Stimulated activated effector memory CD8-positive, alpha-beta T cell treated with anti-CD3 and anti-CD28 coated beads, Interleukin-12 subunit alpha, Interleukin-12 subunit beta, amount 100 ng/mL, for 72 hours (primary cell): ENCODE results near the gene OSGIN1.

Source experiments
- ATAC-seq: fragments of 150-1000 bp; cut with Tn5 transposase; 2 replicates; pipeline ENCODE4 v1.10.0; 2021
- DNase-seq, 2 donors: peaks; one replicate each; pipeline ENCODE4 v3.0.0; 2021 to 2022; ENCODE audit warnings: low spot score in 2 of 2
- H3K27ac Mint-ChIP-seq: one replicate; pipeline ENCODE4 v1.8.0; 2022; ENCODE audit warnings: mild to moderate bottlenecking, mixed read lengths
- H3K36me3 Mint-ChIP-seq: one replicate; pipeline ENCODE4 v1.8.0; 2022; ENCODE audit warnings: mild to moderate bottlenecking, mixed read lengths
- H3K4me1 Mint-ChIP-seq: one replicate; pipeline ENCODE4 v1.8.0; 2022; ENCODE audit warnings: mixed read lengths
- H3K4me3 Mint-ChIP-seq: one replicate; pipeline ENCODE4 v1.8.0; 2022; ENCODE audit warnings: mild to moderate bottlenecking, mixed read lengths
- H3K9me3 Mint-ChIP-seq: one replicate; pipeline ENCODE4 v1.8.0; 2022; ENCODE audit warnings: mixed read lengths

Gene OSGIN1

DNA sequence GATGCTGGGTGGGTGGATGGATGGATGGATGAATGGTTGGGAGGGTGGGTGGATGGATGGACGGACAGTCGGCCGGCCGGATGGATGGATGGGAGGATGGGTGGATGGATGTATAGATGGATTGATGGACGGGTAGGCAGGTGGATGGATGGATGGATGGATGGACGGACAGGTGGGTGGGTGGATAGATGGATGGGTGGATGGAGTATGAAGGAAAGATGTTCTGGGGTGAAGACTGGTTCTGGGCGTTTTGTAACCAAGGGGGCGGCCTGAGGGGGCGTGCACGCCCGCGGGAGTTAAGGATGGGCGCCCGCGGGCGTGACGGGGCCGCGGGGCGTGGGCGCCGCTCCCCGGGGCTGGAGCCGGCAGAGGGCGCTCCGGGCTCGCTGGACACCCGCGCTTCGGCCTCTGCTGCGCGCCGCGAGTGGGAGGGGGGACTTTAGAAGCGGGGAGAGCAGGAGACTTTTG, 14.8 kb downstream of the OSGIN1 start, which contains the start of gene NECAB2:
NECAB2 (plus strand) TSS at position 407 of the 468 bp plus-strand sequence. CDS start 405 bp downstream, outside the sequence.
- H3K4me3 Mint-ChIP-seq, result peak within 1 kb of the TSS; percentile 39
- H3K36me3 Mint-ChIP-seq, result no peaks in the 10 kb centered on the region
- peak; percentile 14 for ATAC-seq
- H3K4me1 Mint-ChIP-seq, result peaks cover 6% of the 10 kb centered on the region
- H3K9me3 Mint-ChIP-seq, result no peaks in the 10 kb centered on the region
- H3K27ac Mint-ChIP-seq, result no peak within 1 kb of the TSS
- DNase-seq, result peak in 1 of 2 donors; percentile 29

DNA sequence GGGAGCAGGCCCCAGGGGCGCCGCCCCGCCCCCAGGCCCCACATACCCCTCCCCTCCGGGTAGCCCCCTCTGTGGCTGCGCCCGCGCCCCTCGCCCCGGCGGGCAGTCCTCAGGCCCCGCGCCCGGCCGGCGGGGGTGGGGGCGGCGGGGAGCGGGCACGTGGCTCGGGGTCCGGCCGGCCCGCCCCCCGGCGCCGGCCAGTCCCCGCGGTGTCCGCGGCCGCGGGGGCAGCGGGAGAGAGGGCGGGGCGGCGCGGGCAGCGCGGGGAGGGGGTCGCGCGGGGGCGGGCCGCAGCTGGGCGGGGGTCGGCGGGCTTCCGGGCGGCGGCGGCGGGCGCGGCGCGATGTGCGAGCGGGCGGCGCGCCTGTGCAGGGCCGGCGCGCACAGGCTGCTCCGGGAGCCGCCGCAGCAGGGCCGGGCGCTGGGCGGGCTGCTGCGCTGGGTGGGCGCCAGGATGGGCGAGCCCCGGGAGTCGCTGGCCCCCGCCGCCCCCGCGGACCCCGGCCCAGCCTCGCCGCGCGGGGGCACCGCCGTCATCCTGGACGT, 15.3 kb downstream of the OSGIN1 start:
- H3K4me1 Mint-ChIP-seq, result peaks cover 6% of the 10 kb centered on the region
- H3K9me3 Mint-ChIP-seq, result no peaks in the 10 kb centered on the region
- no peak for ATAC-seq
- H3K36me3 Mint-ChIP-seq, result no peaks in the 10 kb centered on the region
- no peak for DNase-seq
- H3K27ac Mint-ChIP-seq, result no peak overlapping the region
- peak overlapping the region; percentile 39 for H3K4me3 Mint-ChIP-seq

DNA sequence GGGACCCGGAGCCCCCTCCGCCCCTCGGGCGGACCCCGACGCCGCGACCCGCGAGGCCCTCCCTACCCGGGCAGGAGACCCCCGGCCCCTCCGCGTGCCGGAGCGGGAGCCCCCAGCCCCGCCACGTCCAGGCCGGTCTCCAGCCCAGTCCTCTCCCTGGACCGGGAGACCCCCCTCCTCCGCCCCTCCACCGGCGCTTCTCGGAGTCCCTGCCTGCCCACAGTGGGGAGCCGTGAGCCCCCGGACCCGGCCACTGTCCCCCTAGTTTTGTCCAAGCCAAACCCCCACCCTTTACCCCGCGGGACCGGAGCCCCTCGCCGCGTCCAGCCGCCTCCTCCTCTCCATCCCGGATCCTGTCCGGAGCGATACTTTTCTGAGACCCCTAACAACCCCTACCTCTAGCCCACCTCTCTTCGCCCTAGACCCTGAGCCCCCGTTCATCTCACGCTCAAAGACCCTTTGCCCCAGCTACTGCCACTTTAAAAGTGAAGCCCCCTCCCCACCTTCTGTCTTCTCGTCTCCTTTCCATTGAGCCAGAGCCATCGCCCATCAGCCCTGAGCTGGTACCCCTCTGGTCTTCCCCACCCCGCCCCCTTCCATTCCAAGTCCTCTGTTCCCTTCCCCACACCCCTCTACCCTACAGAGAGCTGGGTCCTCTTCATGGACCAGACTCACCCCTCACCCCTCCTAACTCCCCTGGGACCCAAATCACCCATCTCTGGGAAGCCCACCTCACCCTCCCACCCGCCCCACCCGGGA, 16.0 kb downstream of the OSGIN1 start:
- H3K4me3 Mint-ChIP-seq, result peak overlapping the region; percentile 38

DNA sequence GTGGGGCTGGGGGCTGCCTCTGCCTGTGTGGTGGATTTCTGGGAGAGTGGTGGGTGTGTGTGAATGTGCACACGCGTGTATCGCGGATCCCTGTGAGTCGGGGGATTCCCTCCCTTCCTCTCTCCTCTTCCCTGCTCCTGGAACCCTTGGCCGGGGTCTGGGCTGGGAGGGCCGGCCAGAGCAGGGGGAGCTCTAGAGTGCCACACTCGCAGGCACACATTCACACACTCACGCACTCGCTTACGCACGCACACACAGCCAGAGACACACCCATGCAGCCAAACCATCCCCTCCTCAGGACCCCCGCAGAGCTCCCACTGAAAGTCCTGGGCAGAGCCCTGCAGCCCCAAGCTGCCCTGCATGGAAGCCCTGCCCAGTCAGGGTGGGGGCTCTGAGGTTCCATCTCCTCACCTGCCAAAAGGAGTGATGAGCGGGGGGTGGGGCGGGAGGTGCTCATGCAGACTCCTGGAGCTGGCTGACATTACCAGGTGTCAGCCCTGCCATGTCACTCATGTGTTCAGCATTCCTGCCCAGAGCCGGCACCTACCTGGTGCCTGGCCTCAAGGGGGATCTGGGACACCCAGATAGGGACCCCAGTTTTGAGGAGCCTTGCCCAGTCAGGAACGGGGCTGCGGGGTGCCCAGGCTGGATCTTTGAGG, 16.9 kb downstream of the OSGIN1 start:
- peak overlapping the region; percentile 38 for H3K4me3 Mint-ChIP-seq
- H3K27ac Mint-ChIP-seq, result no peak overlapping the region
- peaks cover 6% of the 10 kb centered on the region for H3K4me1 Mint-ChIP-seq
- H3K36me3 Mint-ChIP-seq, result no peaks in the 10 kb centered on the region
- no peak for DNase-seq
- ATAC-seq, result no peak
- no peaks in the 10 kb centered on the region for H3K9me3 Mint-ChIP-seq

More for the DNA sequence above, 16.0 kb downstream of the OSGIN1 start:
- Mint-ChIP-seq H3K4me1 (peaks cover 6% of the 10 kb centered on the region), H3K9me3 (no peaks in the 10 kb centered on the region), H3K36me3 (no peaks in the 10 kb centered on the region), H3K27ac (no peak overlapping the region)
- no peak for ATAC-seq
- no peak for DNase-seq

DNA sequence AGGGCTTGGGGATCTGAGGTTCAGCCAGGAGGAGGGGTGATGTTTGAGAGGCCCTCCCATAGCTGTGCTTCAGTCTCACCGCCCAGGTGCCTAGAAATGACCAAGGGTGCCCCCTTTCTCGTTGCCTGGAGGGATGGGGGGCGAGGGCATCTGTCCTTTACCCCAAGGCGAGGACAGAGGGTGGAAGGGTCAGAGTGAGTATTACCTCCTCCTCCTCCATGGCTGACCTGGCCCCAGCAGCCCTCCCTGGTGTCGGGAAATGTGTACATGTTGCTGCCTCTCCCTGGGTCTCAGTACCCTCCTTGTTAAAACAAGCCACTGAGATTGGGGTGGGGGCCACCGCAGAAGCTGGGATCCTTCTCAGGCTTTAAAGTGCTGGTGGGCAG, 17.4 kb downstream of the OSGIN1 start:
- Mint-ChIP-seq H3K9me3 (no peaks in the 10 kb centered on the region), H3K4me1 (peaks cover 6% of the 10 kb centered on the region), H3K4me3 (no peak overlapping the region), H3K36me3 (no peaks in the 10 kb centered on the region), H3K27ac (no peak overlapping the region)
- DNase-seq, result no peak
- ATAC-seq, result no peak

DNA sequence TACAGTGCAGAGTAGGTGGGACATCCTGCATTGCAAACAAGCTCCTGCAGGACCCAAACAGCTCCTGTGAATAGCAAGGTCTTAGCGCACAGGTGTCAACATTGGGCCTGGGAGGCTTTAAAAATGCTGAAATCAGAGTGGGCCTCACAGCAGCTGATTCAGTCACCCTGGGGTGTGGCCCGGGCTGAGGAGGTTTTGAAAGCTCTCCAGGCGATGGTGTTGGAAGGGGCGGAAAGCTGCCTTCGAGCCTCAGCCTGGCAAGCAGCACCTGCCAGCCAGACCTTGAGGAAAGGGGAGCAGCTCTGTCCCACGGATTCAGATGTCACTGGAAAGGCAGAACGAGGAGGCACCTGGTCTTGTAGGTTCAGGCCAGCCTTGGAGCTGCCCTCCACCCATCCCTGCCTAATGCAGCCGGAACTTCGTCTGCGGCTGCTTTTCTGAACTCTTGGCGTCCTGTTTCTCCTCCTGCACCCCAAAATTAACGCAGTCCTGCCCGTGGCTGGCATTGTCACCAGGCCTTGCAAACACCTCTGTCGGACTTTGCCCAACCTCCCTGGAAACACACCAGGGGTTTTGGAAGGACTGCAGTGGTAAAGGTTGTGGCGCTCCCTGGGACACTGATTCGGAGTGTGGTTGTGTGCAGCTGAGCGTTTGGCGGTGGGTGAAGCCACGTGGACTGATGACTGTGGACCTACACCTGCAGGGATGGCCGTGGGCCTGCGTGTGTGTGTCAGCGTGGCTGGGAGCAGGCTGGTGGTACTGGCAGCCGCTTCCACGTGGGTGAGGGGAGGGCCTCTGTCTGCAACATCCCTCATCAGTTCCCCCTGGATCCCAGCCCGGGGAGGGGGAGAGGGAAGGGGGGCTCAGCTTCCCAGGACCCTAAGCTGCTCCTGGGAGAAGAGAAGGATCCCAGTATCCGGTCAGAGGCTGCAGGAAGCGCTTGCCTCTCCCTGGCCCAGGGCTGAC, 18.4 kb downstream of the OSGIN1 start:
- Mint-ChIP-seq H3K36me3 (no peaks in the 10 kb centered on the region), H3K27ac (no peak overlapping the region), H3K4me3 (no peak overlapping the region), H3K4me1 (peaks cover 6% of the 10 kb centered on the region), H3K9me3 (no peaks in the 10 kb centered on the region)
- DNase-seq, result no peak
- ATAC-seq, result no peak

DNA sequence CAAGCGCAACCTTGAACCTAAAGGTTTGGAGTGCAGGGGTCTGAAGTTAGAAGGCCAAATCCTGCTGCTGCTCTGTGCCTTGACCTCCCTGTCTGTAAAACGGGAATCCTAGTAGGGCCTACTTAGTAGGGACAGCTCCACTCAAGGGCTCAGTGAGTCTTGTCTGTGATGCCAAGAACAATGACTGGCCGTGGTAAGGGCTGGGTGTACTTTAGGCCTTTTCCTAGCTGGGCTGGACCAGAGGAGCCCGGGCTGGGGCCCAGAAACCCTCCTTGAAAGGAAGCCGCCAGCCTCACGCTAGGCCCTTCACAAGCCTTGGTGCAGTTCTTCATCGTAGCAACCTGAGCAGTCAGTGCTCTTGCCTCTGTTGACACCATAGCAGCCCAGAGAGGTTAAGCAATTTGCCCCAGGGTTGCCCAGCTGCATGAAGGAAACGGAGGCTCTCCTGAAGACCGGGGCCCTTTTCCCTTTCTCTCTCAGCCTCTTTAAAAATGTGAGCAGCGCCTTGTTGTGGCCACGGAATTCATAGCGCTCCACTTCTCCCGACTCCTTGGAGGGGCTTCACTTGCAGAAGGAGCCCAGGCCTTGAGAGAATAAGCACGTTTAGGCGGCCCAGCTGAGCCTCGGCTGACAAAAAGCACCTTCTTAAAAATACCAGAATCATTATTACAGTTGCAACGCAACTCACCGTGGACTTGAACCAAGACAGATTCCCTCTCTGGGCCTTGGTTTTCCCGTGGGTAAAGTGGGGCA, 19.4 kb downstream of the OSGIN1 start:
- H3K4me3 Mint-ChIP-seq, result no peak overlapping the region
- H3K36me3 Mint-ChIP-seq, result no peaks in the 10 kb centered on the region
- no peaks in the 10 kb centered on the region for H3K9me3 Mint-ChIP-seq
- H3K27ac Mint-ChIP-seq, result no peak overlapping the region
- no peak for ATAC-seq
- peaks cover 6% of the 10 kb centered on the region for H3K4me1 Mint-ChIP-seq
- DNase-seq, result no peak

DNA sequence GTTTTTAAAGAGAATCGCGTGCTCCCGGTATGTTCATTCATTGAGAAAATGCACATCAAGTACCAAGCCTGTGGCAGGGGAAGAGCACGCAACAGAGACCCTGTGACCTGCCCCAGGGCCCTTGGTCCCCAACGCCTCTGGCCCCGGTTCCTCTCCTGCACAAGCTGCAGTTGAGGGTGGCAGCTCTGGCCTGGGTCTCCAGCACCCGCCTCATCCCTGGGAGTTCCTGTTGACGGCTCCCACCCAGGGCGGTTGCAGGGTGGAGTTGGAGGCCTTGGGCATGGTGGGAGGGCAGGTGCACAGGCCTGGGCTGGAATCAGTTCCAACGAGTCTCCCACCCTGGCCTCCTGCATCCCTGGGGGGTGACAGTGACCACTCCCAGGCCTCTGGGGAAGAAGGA, 20.0 kb downstream of the OSGIN1 start:
- H3K4me3 Mint-ChIP-seq, result no peak overlapping the region
- H3K27ac Mint-ChIP-seq, result no peak overlapping the region
- ATAC-seq (no peak), DNase-seq (no peak)
- H3K4me1 Mint-ChIP-seq, result peaks cover under 1% of the 10 kb centered on the region
- no peaks in the 10 kb centered on the region for H3K36me3 Mint-ChIP-seq
- H3K9me3 Mint-ChIP-seq, result no peaks in the 10 kb centered on the region

DNA sequence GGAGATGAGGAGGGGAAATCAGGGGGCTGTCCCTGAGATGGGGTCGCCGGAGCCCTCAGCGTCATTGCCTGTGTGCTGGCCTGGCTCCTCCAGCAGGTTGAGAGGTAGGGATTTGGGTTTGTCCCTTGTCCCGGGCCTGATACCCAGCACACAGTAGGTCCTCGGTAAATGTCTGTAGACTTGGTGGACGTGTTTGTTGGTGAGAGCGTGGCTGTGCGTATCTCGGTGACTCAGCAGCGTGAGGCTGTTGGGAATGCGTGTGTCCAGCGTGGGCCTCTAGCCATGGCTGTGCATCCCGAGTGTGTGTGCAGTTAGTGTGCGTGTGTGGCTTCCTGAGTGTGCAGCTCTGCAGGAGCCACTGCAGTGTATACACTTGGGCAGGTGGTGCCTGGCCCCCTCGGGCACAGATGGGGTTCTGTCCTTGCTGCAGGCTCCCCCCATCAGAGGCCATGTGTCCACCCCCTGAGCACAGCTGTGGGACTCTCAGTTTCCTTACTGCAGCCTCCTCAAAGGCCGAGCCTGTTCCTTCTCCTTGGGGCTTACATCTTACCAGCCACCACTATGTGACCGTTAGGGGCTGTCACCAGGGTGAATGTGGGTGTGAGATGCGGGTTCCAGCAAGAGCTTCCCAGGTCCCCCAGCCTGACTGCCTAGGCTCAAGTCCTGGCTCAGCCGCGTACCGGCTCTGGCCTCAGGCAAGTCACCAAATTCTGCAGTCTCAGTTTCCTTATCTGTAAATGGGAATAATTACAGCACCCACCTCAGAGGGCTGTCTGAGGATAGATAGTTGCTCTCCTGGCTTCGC, 20.7 kb downstream of the OSGIN1 start:
- Mint-ChIP-seq H3K4me1 (no peaks in the 10 kb centered on the region), H3K36me3 (no peaks in the 10 kb centered on the region), H3K9me3 (no peaks in the 10 kb centered on the region), H3K4me3 (no peak overlapping the region), H3K27ac (no peak overlapping the region)
- no peak for DNase-seq
- ATAC-seq, result no peak

DNA sequence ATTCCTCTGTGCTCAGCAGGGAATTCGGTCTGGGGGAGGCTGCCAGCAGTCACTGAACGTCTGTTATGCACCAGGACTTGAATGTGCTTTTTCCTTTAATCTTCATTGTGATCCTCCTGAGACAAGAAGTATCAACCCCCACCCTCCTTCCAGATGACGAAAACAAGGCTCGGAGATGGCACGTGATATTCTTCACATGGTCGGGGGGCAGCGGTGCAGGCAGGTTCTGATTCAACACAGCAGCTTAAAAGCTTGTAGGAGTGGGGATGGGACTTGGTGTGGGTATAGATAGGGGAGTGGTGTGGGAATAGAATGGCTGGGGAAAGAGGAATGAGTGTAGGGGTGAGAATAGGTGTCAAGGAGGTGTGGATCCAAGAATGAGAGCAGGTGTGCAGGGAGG, 21.4 kb downstream of the OSGIN1 start:
- ATAC-seq (no peak), DNase-seq (no peak)
- Mint-ChIP-seq H3K4me3 (no peak overlapping the region), H3K27ac (no peak overlapping the region), H3K4me1 (no peaks in the 10 kb centered on the region), H3K36me3 (no peaks in the 10 kb centered on the region), H3K9me3 (no peaks in the 10 kb centered on the region)

DNA sequence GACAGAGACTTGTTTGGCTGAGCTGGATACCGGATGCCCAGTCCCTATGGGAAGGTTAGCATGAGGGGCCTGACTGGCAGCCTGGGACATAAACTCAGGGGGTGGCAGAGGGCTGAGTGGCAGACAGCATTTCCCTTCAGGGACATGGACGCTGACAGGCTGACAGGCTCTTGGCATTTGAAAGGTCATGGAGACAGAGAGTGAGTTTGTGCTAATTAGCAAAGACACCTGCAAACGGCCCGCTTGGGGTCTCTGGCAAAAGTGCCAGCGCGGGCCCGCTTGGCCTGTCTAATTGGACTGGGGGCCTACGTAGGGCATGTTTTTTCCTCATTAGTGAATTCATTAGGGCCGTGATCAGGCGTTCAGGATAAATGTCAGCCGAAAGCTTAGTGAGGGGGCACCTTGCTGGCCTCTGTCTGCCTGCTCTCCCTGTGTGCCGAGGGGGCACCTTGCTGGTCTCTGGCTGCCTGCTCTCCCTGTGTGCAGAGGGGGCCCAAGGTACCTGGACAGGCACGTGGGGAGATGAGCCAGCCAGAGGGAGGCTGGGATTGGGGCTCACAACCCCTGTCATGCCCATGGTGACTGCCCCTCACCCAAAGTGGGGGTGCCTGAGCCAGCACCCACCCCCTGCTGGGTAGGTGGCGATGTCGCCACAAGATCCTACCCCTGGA, 22.7 kb downstream of the OSGIN1 start:
- Mint-ChIP-seq H3K27ac (no peak overlapping the region), H3K9me3 (no peaks in the 10 kb centered on the region), H3K4me1 (no peaks in the 10 kb centered on the region), H3K36me3 (no peaks in the 10 kb centered on the region), H3K4me3 (no peak overlapping the region)
- ATAC-seq, result no peak
- no peak for DNase-seq

DNA sequence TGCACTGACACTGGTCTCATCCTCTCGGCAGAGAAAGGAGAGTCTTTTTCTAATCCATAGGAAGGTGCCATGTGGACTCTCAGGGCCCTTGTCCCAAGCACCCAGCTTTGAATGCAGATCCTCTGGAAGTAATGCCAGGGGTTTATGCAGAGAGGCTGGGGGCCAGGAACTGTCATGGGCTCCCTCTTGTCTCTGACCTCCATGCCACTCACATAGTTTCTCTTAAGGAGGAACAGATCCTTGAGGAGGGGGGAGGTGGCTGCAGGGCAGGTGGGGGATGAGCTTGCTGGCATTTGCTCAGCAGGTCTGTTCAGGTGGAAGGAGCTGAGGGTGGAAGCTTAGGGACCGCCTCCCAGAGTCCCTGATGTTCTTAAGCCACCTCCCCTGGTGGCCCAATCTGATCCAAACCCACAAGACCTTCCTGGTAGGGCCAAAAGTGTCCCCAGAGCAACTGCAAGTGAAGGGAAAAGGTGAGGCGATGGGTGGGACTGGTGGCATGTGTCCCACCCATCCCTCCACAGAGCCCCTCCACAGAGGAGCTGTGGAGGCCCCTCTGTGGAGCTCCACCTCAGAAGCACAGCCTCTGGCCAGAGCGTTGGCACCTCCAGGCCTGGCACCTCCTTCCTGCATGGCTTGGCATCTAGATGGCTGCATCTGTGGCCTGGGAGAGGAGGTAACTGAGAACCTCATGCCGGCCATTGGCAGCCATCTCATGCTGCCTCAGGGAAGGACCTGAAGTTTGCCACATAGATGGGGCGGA, 24.2 kb downstream of the OSGIN1 start:
- Mint-ChIP-seq H3K4me1 (no peaks in the 10 kb centered on the region), H3K9me3 (no peaks in the 10 kb centered on the region), H3K36me3 (no peaks in the 10 kb centered on the region), H3K27ac (no peak overlapping the region), H3K4me3 (no peak overlapping the region)
- DNase-seq, result no peak
- no peak for ATAC-seq

DNA sequence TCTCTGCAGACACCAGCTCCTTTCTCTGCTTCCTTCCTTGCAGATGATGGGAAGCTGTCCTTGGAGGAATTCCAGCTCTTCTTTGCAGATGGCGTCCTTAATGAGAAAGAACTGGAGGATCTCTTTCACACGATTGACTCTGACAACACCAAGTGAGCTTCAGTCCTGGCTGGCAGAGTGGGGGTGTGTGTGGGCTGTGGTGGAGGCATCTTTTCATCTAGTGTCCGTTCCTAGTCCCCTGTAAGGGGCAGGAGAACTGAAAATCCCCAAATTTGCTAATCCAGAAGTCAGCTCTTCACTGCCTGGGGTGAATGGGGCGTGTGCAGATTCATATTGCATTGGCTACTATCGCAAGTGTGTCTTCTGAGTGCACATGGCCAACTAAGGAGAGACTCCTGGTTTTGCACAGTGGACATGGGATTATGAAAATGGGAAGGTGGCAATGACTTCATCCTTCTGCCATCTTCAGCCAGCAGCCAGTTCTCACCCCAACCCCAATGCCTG, 25.4 kb downstream of the OSGIN1 start:
- H3K4me1 Mint-ChIP-seq, result no peaks in the 10 kb centered on the region
- no peak overlapping the region for H3K4me3 Mint-ChIP-seq
- no peaks in the 10 kb centered on the region for H3K9me3 Mint-ChIP-seq
- no peaks in the 10 kb centered on the region for H3K36me3 Mint-ChIP-seq
- no peak overlapping the region for H3K27ac Mint-ChIP-seq
- ATAC-seq, result no peak
- DNase-seq, result no peak
